Stomach (tissue), 4 donors: ENCODE results near the gene JAG2.

ENCODE experiments used
- CTCF ChIP-seq, 7 experiments: fragments of 450-650 bp in 4 of 7; fragments of 200-600 bp in 3 of 7; sonication (generic) in 3 of 7; IDR thresholded peaks; one replicate each; pipeline ENCODE4 v1.5.1; 2016 to 2019; ENCODE audit warnings: antibody characterized with exemption in 7 of 7, control low read depth in 2 of 7, mild to moderate bottlenecking in 1 of 7
- EP300 ChIP-seq: sonication (generic); formaldehyde crosslinking; IDR thresholded peaks from one replicate; pipeline ENCODE4 v1.6.1; 2017; ENCODE audit warnings: antibody characterized with exemption
- POLR2A ChIP-seq, 4 donors: fragments of 450-650 bp; IDR thresholded peaks; one replicate each; pipeline ENCODE4 v1.6.1; 2016; ENCODE audit warnings: antibody characterized with exemption in 4 of 4, control low read depth in 2 of 4, mild to moderate bottlenecking in 1 of 4, moderate library complexity in 1 of 4
- POLR2AphosphoS5 ChIP-seq, 3 donors: sonication (generic); formaldehyde crosslinking; IDR thresholded peaks; one replicate each; pipeline ENCODE4 v1.6.1; 2016; ENCODE audit warnings: antibody characterized with exemption in 3 of 3

- TF ChIP-seq EP300 (no peak), CTCF (IDR thresholded peaks at IDR 0.05) (no peak), POLR2A (IDR thresholded peaks at IDR 0.05) (no peak), POLR2AphosphoS5 (IDR thresholded peaks at IDR 0.05) (no peak)
Measured at GRCh38 chr14:105142651-105143450, 25.7 kb downstream of the JAG2 start.
